Loucy (cell line): ENCODE results near the gene CSH2.

Experiments used
- EZH2phosphoT487 ChIP-seq: fragments of 200-600 bp; IDR thresholded peaks from 2 replicates; pipeline ENCODE4 v1.6.1; 2018; ENCODE audit warnings: antibody characterized with exemption, mild to moderate bottlenecking, moderate library complexity, borderline replicate concordance
- TF ChIP-seq, protein P1 (sequence below): fragments of 200-600 bp; sonication (generic); conservative IDR thresholded peaks from 2 replicates; pipeline ENCODE4 v1.5.1; 2014; ENCODE audit warnings: mild to moderate bottlenecking, antibody characterized with exemption, low read length

DNA sequence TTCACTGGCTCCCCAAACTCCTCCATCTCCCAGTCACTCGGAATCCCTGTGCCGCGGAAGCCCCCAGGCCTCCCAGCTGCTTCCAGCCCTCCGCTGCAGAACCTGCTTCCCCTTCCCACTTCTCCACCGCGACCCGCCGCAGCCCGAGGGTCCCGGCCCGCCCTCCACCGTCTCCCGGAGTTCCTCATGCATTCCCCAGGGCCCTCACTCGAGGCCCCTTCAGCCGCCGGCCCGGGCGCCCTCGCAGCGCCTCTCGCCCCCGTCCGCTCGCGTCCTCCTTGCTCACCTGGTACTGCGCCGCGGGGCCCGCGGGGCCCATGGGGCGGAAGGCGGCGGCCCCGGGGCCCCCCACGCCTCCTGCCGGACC is 31.3 kb downstream of the CSH2 start:
- TF ChIP-seq, protein P1, sequence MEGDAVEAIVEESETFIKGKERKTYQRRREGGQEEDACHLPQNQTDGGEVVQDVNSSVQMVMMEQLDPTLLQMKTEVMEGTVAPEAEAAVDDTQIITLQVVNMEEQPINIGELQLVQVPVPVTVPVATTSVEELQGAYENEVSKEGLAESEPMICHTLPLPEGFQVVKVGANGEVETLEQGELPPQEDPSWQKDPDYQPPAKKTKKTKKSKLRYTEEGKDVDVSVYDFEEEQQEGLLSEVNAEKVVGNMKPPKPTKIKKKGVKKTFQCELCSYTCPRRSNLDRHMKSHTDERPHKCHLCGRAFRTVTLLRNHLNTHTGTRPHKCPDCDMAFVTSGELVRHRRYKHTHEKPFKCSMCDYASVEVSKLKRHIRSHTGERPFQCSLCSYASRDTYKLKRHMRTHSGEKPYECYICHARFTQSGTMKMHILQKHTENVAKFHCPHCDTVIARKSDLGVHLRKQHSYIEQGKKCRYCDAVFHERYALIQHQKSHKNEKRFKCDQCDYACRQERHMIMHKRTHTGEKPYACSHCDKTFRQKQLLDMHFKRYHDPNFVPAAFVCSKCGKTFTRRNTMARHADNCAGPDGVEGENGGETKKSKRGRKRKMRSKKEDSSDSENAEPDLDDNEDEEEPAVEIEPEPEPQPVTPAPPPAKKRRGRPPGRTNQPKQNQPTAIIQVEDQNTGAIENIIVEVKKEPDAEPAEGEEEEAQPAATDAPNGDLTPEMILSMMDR, result no peak
- no peak for TF ChIP-seq EZH2phosphoT487
